Body of pancreas (tissue), 4 donors: Measurements from ENCODE around the gene EDEM2.

Experiments used
- CTCF ChIP-seq, 7 experiments: fragments of 450-650 bp in 4 of 7; fragments of 200-600 bp in 3 of 7; sonication (generic) in 3 of 7; IDR thresholded peaks; one replicate each; pipeline ENCODE4 v1.5.1; 2016 to 2019; ENCODE audit warnings: antibody characterized with exemption in 7 of 7
- POLR2A ChIP-seq, 3 donors: fragments of 450-650 bp; IDR thresholded peaks; one replicate each; pipeline ENCODE4 v1.6.1; 2016; ENCODE audit warnings: antibody characterized with exemption in 3 of 3, mild to moderate bottlenecking in 2 of 3

- TF ChIP-seq CTCF (IDR thresholded peaks at IDR 0.05), result no peak
- no peak for TF ChIP-seq POLR2A (IDR thresholded peaks at IDR 0.05)
Measured at GRCh38 chr20:35121186-35121585, 25.9 kb downstream of the EDEM2 start.
